H1 (cell line): ENCODE results near the gene KCNQ1. TPM values are rescaled to one million over a fixed set of nuclear protein-coding genes. Genes with fewer than 3 reads are reported as not detected.
A peak's percentile ranks its signal among the peaks of the same experiment; 100 is the strongest.

Experiments
- CTCF ChIA-PET: fragments of 300-600 bp; sonication (Branson Sonifier 250); formaldehyde crosslinking; loops from one replicate; lab custom pipeline; 2021; ENCODE audit not compliant: partially characterized antibody; lab: Charles Lee
- POLR2A ChIA-PET: fragments of 300-600 bp; sonication (Branson Sonifier 250); formaldehyde crosslinking; loops from one replicate; lab custom pipeline; 2021; ENCODE audit warnings: inconsistent platforms; ENCODE audit not compliant: partially characterized antibody; lab: Charles Lee
- DNase-seq, 2 experiments: peaks; one replicate each; pipeline versions ENCODE4 v3.0.0 to v3.0.0-alpha.2; 2010 to 2022; ENCODE audit warnings: low spot score in 2 of 2, low read depth in 1 of 2, mixed read lengths in 1 of 2
- FAIRE-seq: peaks from 2 replicates; lab custom pipeline; 2011; peaks lifted over from hg19 to GRCh38; lab: Jason Lieb, UNC
- H2AFZ ChIP-seq: 2 replicates; pipeline ENCODE4 v1.8.1; 2012; ENCODE audit warnings: low read length, inconsistent platforms
- H2AK5ac ChIP-seq: 2 replicates; pipeline ENCODE4 v1.6.1; 2013; ENCODE audit warnings: low read depth, low read length
- H2BK120ac ChIP-seq: replicated peaks from 2 replicates; pipeline ENCODE3; 2013; ENCODE audit warnings: low read depth, low read length, inconsistent platforms
- H2BK12ac ChIP-seq: 2 replicates; pipeline ENCODE4 v1.6.1; 2013; ENCODE audit warnings: low read depth, low read length
- H2BK15ac ChIP-seq: 2 replicates; pipeline ENCODE4 v1.6.1; 2013; ENCODE audit warnings: low read length
- H2BK20ac ChIP-seq: 2 replicates; pipeline ENCODE4 v1.6.1; 2013; ENCODE audit warnings: low read length
- H2BK5ac ChIP-seq: 2 replicates; pipeline ENCODE4 v1.6.1; 2013; ENCODE audit warnings: low read depth, low read length
- H3K14ac ChIP-seq: 2 replicates; pipeline ENCODE4 v1.6.1; 2013; ENCODE audit warnings: inconsistent platforms; ENCODE audit not compliant: insufficient read length
- H3K18ac ChIP-seq: 2 replicates; pipeline ENCODE4 v1.6.1; 2013; ENCODE audit warnings: low read length; ENCODE audit errors: extremely low read depth
- H3K23ac ChIP-seq: 2 replicates; pipeline ENCODE4 v1.6.1; 2013; ENCODE audit warnings: inconsistent platforms; ENCODE audit not compliant: insufficient read length
- H3K23me2 ChIP-seq: 2 replicates; pipeline ENCODE4 v1.6.1; 2013; ENCODE audit warnings: low read depth, low read length
- H3K27ac ChIP-seq: 2 replicates; pipeline ENCODE4 v1.6.1; 2011; ENCODE audit warnings: low read depth, low read length, inconsistent platforms
- H3K27me3 ChIP-seq, 4 experiments: replicated peaks in 1 of 4; 1 replicate in 1 of 4; 2 replicates in 3 of 4; pipeline versions ENCODE4 v1.6.1 to v1.8.1; 2011 to 2013; ENCODE audit warnings: low read length in 3 of 4, mild to moderate bottlenecking in 3 of 4, inconsistent platforms in 2 of 4, mixed read lengths in 2 of 4, moderate library complexity in 1 of 4; ENCODE audit not compliant: control insufficient read depth in 3 of 4, insufficient read depth in 3 of 4; ENCODE audit errors: extremely low read depth in 1 of 4
- H3K36me3 ChIP-seq, 4 experiments: 2 replicates each; pipeline versions ENCODE4 v1.6.1 to v1.8.1; 2011 to 2013; ENCODE audit warnings: mild to moderate bottlenecking in 4 of 4, low read length in 3 of 4, moderate library complexity in 2 of 4, control low read depth in 1 of 4, inconsistent platforms in 1 of 4; ENCODE audit not compliant: insufficient read depth in 4 of 4, control insufficient read depth in 2 of 4
- H3K4ac ChIP-seq: replicated peaks from 2 replicates; pipeline ENCODE3; 2013; ENCODE audit warnings: low read length, low read depth, mixed read lengths, inconsistent platforms; ENCODE audit not compliant: insufficient read length
- H3K4me1 ChIP-seq, 4 experiments: replicated peaks in 1 of 4; 1 replicate in 1 of 4; 2 replicates in 3 of 4; pipeline versions ENCODE4 v1.6.1 to v1.8.1; 2011 to 2013; ENCODE audit warnings: low read length in 3 of 4, inconsistent platforms in 2 of 4, mixed read lengths in 1 of 4; ENCODE audit not compliant: insufficient read depth in 4 of 4, control insufficient read depth in 3 of 4
- H3K4me2 ChIP-seq, 2 experiments: 2 replicates each; pipeline versions ENCODE4 v1.6.1 to v1.8.1; 2011 to 2013; ENCODE audit warnings: low read depth in 2 of 2, low read length in 2 of 2, control low read depth in 1 of 2, inconsistent platforms in 1 of 2, mild to moderate bottlenecking in 1 of 2; ENCODE audit not compliant: insufficient read depth in 1 of 2
- H3K4me3 ChIP-seq, 4 experiments: fragments of 200-600, 300-600 bp in 1 of 4; sonication (generic), shearing (Covaris generic), sonication (Bioruptor Twin) in 1 of 4; 2 replicates each; pipeline versions ENCODE4 v1.5.1 to v1.8.1; 2011 to 2016; ENCODE audit warnings: low read length in 4 of 4, low read depth in 3 of 4, control low read depth in 2 of 4, inconsistent platforms in 2 of 4, mild to moderate bottlenecking in 2 of 4, mixed read lengths in 1 of 4, moderate library complexity in 1 of 4; ENCODE audit not compliant: insufficient read depth in 2 of 4; ENCODE audit errors: extremely low read depth in 1 of 4
- H3K56ac ChIP-seq: replicated peaks from 2 replicates; pipeline ENCODE3; 2013; ENCODE audit warnings: low read depth, mild to moderate bottlenecking, mixed read lengths, low read length, inconsistent platforms; ENCODE audit not compliant: insufficient read length
- H3K79me1 ChIP-seq: 2 replicates; pipeline ENCODE4 v1.6.1; 2013; ENCODE audit warnings: low read depth, low read length, control low read depth
- H3K79me2 ChIP-seq, 2 experiments: 2 replicates each; pipeline versions ENCODE4 v1.6.1 to v1.8.1; 2012 to 2013; ENCODE audit warnings: low read length in 2 of 2, mild to moderate bottlenecking in 2 of 2, inconsistent platforms in 1 of 2; ENCODE audit not compliant: insufficient read depth in 2 of 2, control insufficient read depth in 1 of 2
- H3K9ac ChIP-seq, 4 experiments: replicated peaks in 1 of 4; 1 replicate in 1 of 4; 2 replicates in 3 of 4; pipeline versions ENCODE4 v1.6.1 to v1.8.1; 2011 to 2013; ENCODE audit warnings: low read depth in 3 of 4, low read length in 3 of 4, control low read depth in 2 of 4, mild to moderate bottlenecking in 2 of 4, moderate library complexity in 2 of 4, inconsistent platforms in 1 of 4; ENCODE audit errors: extremely low read depth in 1 of 4
- H3K9me3 ChIP-seq, 2 experiments: 2 replicates each; pipeline versions ENCODE4 v1.6.1 to v1.8.1; 2012 to 2013; ENCODE audit warnings: mild to moderate bottlenecking in 2 of 2, moderate library complexity in 2 of 2, control low read depth in 1 of 2, inconsistent platforms in 1 of 2, low read depth in 1 of 2, low read length in 1 of 2, mixed read lengths in 1 of 2; ENCODE audit not compliant: insufficient read depth in 2 of 2
- H4K20me1 ChIP-seq, 2 experiments: replicated peaks in 1 of 2; 2 replicates each; pipeline versions ENCODE3 to v1.8.1; 2011 to 2013; ENCODE audit warnings: inconsistent platforms in 2 of 2, low read length in 2 of 2, mild to moderate bottlenecking in 1 of 2; ENCODE audit not compliant: insufficient read depth in 2 of 2, control insufficient read depth in 1 of 2
- H4K5ac ChIP-seq: 2 replicates; pipeline ENCODE4 v1.6.1; 2013; ENCODE audit warnings: low read length, low read depth, mixed read lengths, inconsistent platforms; ENCODE audit not compliant: insufficient read length
- H4K8ac ChIP-seq: 2 replicates; pipeline ENCODE4 v1.8.0; 2013; ENCODE audit warnings: mild to moderate bottlenecking, moderate library complexity, low read length, inconsistent platforms; ENCODE audit not compliant: insufficient read depth; ENCODE audit errors: extremely low read depth
- H4K91ac ChIP-seq: replicated peaks from 2 replicates; pipeline ENCODE3; 2013; ENCODE audit warnings: low read length, mixed read lengths, inconsistent platforms; ENCODE audit not compliant: insufficient read length
- ASH2L ChIP-seq: fragments of 200-600, 300-600 bp; sonication (generic); IDR thresholded peaks from one replicate; pipeline ENCODE4 v1.7.1; 2017; ENCODE audit warnings: low read length
- CBX8 ChIP-seq: fragments of 300-800, 300-1000 bp; sonication (generic); IDR thresholded peaks from 2 replicates; pipeline ENCODE4 v1.7.1; 2016; ENCODE audit warnings: low read depth, low read length, borderline replicate concordance
- CREB1 ChIP-seq: IDR thresholded peaks from 2 replicates; pipeline ENCODE4 v1.6.1; 2012; ENCODE audit warnings: inconsistent platforms
- CTBP2 ChIP-seq: IDR thresholded peaks from 2 replicates; pipeline ENCODE4 v1.7.0; 2011; ENCODE audit warnings: borderline replicate concordance, mild to moderate bottlenecking, moderate library complexity, mixed read lengths, low read length; ENCODE audit not compliant: insufficient read depth, insufficient read length
- JUND ChIP-seq: IDR thresholded peaks from 2 replicates; pipeline ENCODE4 v1.6.1; 2011; ENCODE audit warnings: mild to moderate bottlenecking, improper control_type of control experiment, low read length
- KDM1A ChIP-seq: fragments of 200-600, 300-600 bp; sonication (generic); IDR thresholded peaks from 2 replicates; pipeline ENCODE4 v1.7.1; 2016; ENCODE audit warnings: mild to moderate bottlenecking, low read length, borderline replicate concordance
- KDM5A ChIP-seq: fragments of 200-600 bp; IDR thresholded peaks from 2 replicates; pipeline ENCODE4 v1.7.1; 2012; ENCODE audit warnings: mild to moderate bottlenecking, low read length, inconsistent platforms, mixed read lengths
- POLR2AphosphoS5 ChIP-seq: IDR thresholded peaks from 2 replicates; pipeline ENCODE4 v1.6.1; 2011; ENCODE audit warnings: low read depth, low read length
- POU5F1 ChIP-seq: IDR thresholded peaks from 2 replicates; pipeline ENCODE4 v1.6.1; 2011; ENCODE audit warnings: low read depth, mild to moderate bottlenecking, low read length, moderate library complexity
- RFX5 ChIP-seq: IDR thresholded peaks from 2 replicates; pipeline ENCODE4 v1.6.1; 2011; ENCODE audit warnings: low read depth, low read length, improper control_type of control experiment, borderline replicate concordance
- SIRT6 ChIP-seq: IDR thresholded peaks from one replicate; pipeline ENCODE4 v1.7.1; 2012; ENCODE audit warnings: low read length, inconsistent platforms
- SIX5 ChIP-seq: IDR thresholded peaks from 2 replicates; pipeline ENCODE4 v1.6.1; 2011; ENCODE audit warnings: mild to moderate bottlenecking, low read depth, low read length
- SUZ12 ChIP-seq: fragments of 200-600 bp; sonication (generic); IDR thresholded peaks from 2 replicates; pipeline ENCODE4 v1.6.1; 2012; ENCODE audit warnings: mild to moderate bottlenecking, inconsistent platforms, low read length, moderate library complexity, mixed read lengths
- TAF7 ChIP-seq: optimal IDR thresholded peaks from 2 replicates; pipeline ENCODE3; 2011; ENCODE audit warnings: low read depth, mild to moderate bottlenecking, inconsistent platforms, low read length, moderate library complexity, borderline replicate concordance
- WGBS, 2 experiments: shearing (Covaris generic) in 1 of 2; methylation state at CpG; one replicate each; pipeline versions ENCODE4 v1.1.6 to v1.1.7; 2013 to 2015; ENCODE audit warnings: low lambda C conversion rate in 2 of 2, mixed read lengths in 2 of 2, inconsistent platforms in 1 of 2, low coverage in 1 of 2, missing lambda C conversion rate in 1 of 2; ENCODE audit not compliant: insufficient replicate concordance in 2 of 2, insufficient coverage in 1 of 2, insufficient read length in 1 of 2; ENCODE audit errors: extremely low coverage in 1 of 2, missing lambda C conversion rate in 1 of 2; 5-methylcytosine and 5-hydroxymethylcytosine counted together
- polyA plus RNA-seq, 7 experiments: library from polyadenylated mRNA; depleted of rRNA in 3 of 7; stranded (reverse) in 5 of 7; unstranded in 2 of 7; fragments of >200 nt in 5 of 7; fragments of 200-250 nt in 2 of 7; gene quantifications; 1 replicate in 5 of 7; 2 replicates in 1 of 7; 4 replicates in 1 of 7; pipeline versions ENCODE4 v1.2.1 to v1.2.3, GENCODE V29; 2011 to 2013; ENCODE audit warnings: missing spikeins in 2 of 7, mixed read lengths in 2 of 7
- total RNA-seq: library from RNA; stranded (reverse); fragmentation: NEBNext Ultra II Directional; extraction: Animal tissue kit (Norgen Biotek cat#: 25700); gene quantifications from 2 replicates; pipeline ENCODE4 v1.2.1, GENCODE V29; 2021

KCNQ1 gene
- total and polyA plus RNA-seq, 2 of the 8 experiments (the other 6 are each of a cell fraction or from before 2014, with no cell fraction given), result 1.9 to 2.0 TPM

- no peak overlapping the region for H3K23ac ChIP-seq
- H3K18ac ChIP-seq, result peak overlapping the region; percentile 48; the same call in 1 of the 2 replicates
- no peak overlapping the region for H4K5ac ChIP-seq
- peaks cover 3 to 8% (median 4%) of the 10 kb centered on the region in 4 experiments; a peak in 6 of 7 replicates for H3K4me1 ChIP-seq
- H3K9ac ChIP-seq, result no peak overlapping the region
- no peaks in the 10 kb centered on the region for H3K36me3 ChIP-seq
- H4K91ac ChIP-seq, result no peak overlapping the region
- H2BK5ac ChIP-seq, result no peak overlapping the region
- peak overlapping the region; percentile 86; the same call in 1 of the 2 replicates for H2BK20ac ChIP-seq
- H3K79me1 ChIP-seq, result no peaks in the 10 kb centered on the region
- peaks cover 0 to 2% of the 10 kb centered on the region in 2 experiments for H4K20me1 ChIP-seq
- no peak overlapping the region for H3K56ac ChIP-seq
- H3K27me3 ChIP-seq, result peaks cover 0 to 35% (median 21%) of the 10 kb centered on the region in 4 experiments; a peak in 6 of 7 replicates
- no peak overlapping the region for H2AK5ac ChIP-seq
- no peaks in the 10 kb centered on the region for H3K79me2 ChIP-seq
- H3K9me3 ChIP-seq, result no peaks in the 10 kb centered on the region
- 83% methylated on average over 18 of the region's 24 CpGs; no CpG with 5 or more reads in 1 of the 2 experiments for WGBS, 2 experiments
- CTCF ChIA-PET, result interaction anchor here (1.5 to 3.2 kb wide), 2 partner anchors 16 to 81 kb away, joined by 4 to 7 read pairs; no protein-coding TSS in a partner anchor
- H2BK120ac ChIP-seq, result no peak overlapping the region
- peak overlapping the region; percentile 88; the same call in 1 of the 2 replicates for H2BK12ac ChIP-seq
- H3K4me2 ChIP-seq, result no peak overlapping the region
- no peak overlapping the region for H2AFZ ChIP-seq
- H3K14ac ChIP-seq, result no peak overlapping the region
- H3K23me2 ChIP-seq, result peaks cover 4% of the 10 kb centered on the region; the same call in 1 of the 2 replicates
- peak overlapping the region; percentile 99; the same call in 1 of the 2 replicates for H2BK15ac ChIP-seq
- DNase-seq, result peak in 1 of 2 experiments; percentile 49
- no peak for FAIRE-seq
- no peak overlapping the region for H4K8ac ChIP-seq
- POLR2A ChIA-PET, result no interaction called here
- H3K27ac ChIP-seq, result no peak overlapping the region
- no peak overlapping the region for H3K4me3 ChIP-seq
- no peak overlapping the region for H3K4ac ChIP-seq
- TF ChIP-seq ASH2L (no peak), JUND (no peak), SIRT6 (no peak), TAF7 (no peak), KDM5A (no peak), SUZ12 (no peak), CBX8 (no peak), SIX5 (no peak), RFX5 (no peak), CTBP2 (no peak), KDM1A (no peak), POLR2AphosphoS5 (no peak), POU5F1 (no peak), CREB1 (no peak)
Observed at GRCh38 chr11:2806351-2807024, 361.7 kb downstream of the KCNQ1 start.
